OCI-LY1 (cell line): ENCODE results near the gene THOC1.

Experiments
- EZH2 ChIP-seq: fragments of 200-600 bp; sonication (generic), shearing (Covaris generic); IDR thresholded peaks from 2 replicates; pipeline ENCODE4 v1.8.0; 2017; ENCODE audit warnings: borderline replicate concordance, mixed run types, mild to moderate bottlenecking, antibody characterized with exemption, low read length, moderate library complexity, mixed read lengths
- TF ChIP-seq, protein P1 (sequence below): fragments of 200-600 bp; sonication (generic), shearing (Covaris generic); IDR thresholded peaks from 2 replicates; pipeline ENCODE4 v1.5.1; 2017; ENCODE audit warnings: mild to moderate bottlenecking, antibody characterized with exemption, low read length, moderate library complexity, mixed read lengths

DNA sequence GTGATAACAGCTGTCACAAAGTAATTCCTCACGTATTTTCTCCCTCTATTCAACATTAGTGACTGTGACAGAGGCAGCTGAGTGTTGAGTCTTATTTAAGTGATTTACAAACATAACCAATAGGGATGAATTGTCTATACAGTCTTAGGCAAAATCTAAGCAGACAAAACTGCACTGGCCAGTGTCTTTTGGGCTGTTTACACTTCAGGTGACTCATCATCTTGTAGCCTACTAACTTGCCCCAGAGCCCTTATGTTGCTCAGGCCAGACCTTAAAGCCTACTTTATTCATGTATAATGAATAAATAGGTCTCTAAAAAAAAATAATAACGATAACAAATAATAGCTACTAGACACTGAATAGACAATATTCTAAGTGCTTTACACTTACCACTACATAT is 17.2 kb downstream of the THOC1 start:
- TF ChIP-seq, protein P1, sequence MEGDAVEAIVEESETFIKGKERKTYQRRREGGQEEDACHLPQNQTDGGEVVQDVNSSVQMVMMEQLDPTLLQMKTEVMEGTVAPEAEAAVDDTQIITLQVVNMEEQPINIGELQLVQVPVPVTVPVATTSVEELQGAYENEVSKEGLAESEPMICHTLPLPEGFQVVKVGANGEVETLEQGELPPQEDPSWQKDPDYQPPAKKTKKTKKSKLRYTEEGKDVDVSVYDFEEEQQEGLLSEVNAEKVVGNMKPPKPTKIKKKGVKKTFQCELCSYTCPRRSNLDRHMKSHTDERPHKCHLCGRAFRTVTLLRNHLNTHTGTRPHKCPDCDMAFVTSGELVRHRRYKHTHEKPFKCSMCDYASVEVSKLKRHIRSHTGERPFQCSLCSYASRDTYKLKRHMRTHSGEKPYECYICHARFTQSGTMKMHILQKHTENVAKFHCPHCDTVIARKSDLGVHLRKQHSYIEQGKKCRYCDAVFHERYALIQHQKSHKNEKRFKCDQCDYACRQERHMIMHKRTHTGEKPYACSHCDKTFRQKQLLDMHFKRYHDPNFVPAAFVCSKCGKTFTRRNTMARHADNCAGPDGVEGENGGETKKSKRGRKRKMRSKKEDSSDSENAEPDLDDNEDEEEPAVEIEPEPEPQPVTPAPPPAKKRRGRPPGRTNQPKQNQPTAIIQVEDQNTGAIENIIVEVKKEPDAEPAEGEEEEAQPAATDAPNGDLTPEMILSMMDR: no peak
- no peak for TF ChIP-seq EZH2
